NCI-H2029 treated with DMSO at 0.1 percent for 48 hours (cell line): ENCODE measurements around the gene POMGNT1.

Source experiments
- DNase-seq: peaks from one replicate; lab custom pipeline; 2025; lab: John Stamatoyannopoulos, UW

Gene POMGNT1

DNA sequence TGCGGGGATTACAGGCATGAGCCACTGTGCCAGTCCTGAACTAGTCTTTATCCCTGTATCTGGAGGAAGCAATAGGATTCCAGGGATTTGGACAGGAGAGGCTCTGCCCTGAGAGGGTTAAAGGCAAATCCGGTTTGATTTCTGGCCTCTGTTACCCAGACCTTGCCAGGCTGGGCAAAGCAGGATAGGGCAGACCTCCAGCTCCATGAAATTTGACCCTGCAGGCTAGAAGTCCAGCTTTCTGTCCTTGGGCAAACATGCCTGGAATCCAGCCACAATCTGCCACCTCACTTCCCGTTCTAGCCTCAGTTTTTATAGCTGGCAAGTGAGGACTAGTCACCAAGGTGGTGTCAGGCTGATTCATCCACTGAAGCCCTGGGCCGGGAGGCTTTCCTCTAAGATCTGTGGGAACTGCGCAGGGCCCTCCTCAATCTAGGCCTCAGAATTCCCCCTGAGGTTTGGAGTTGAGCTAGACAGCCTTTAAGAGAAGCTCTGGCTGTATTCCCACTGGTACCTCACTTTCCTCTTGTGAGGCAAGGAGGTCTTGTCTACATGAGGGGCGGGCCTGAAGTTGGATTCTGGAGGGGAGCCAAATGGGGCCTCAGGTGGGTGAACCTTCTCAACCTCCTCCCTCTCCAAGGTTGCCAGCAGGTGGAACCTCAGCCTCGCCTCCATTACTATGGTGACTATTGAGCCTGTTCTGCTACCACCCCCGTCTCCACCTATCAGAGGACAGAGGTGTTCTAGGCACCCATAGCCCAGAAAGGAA lies 15.0 kb downstream of the POMGNT1 start:
- peak; percentile 99 for DNase-seq

DNA sequence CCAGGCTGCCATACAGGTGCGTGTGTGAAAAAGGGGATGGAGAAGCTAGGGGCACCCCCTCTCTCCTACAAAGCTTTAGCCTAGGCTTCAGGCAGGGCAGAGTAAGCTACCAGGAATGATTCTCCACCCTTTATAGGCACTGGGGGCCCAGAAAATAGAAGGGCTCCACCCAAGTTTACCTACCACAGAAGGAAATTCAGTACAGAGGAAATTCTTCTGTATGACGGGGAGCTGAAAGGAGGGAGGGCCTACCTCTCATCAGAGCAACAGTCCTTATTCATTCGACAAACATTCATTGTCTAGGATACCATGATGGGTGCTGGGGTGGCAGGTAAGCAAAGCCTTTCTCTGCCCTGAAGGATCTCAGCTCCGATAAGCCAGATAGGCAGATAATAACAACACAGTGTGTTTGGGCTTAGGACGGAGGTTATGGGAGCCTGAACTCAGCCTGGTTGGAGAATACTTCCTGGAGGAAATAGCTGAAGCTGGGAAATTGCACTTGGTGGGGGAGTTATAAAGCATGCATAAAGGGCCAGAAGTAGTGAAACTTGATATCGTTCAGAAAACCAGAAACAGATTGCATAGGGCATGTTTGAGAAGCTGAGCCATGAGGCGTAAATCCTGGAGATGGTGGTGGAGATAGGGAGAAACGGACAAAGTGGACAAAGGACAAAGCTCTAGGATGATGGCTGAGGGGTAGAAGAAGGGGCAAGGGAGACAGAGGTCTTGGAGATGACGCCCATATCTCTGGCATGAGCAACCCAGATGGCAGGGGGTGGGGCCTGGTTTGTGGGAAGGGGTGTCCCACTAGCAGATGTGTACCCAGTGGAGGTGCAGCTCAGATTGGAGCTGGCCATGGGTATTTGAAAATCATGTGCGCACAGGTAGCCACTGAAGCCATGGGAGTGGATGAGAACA lies 16.6 kb downstream of the POMGNT1 start:
- DNase-seq = peak; percentile 73

GRCh38 chr1:46180082-46180616 lies 18.1 kb downstream of the POMGNT1 start:
- DNase-seq = peak; percentile 91

DNA sequence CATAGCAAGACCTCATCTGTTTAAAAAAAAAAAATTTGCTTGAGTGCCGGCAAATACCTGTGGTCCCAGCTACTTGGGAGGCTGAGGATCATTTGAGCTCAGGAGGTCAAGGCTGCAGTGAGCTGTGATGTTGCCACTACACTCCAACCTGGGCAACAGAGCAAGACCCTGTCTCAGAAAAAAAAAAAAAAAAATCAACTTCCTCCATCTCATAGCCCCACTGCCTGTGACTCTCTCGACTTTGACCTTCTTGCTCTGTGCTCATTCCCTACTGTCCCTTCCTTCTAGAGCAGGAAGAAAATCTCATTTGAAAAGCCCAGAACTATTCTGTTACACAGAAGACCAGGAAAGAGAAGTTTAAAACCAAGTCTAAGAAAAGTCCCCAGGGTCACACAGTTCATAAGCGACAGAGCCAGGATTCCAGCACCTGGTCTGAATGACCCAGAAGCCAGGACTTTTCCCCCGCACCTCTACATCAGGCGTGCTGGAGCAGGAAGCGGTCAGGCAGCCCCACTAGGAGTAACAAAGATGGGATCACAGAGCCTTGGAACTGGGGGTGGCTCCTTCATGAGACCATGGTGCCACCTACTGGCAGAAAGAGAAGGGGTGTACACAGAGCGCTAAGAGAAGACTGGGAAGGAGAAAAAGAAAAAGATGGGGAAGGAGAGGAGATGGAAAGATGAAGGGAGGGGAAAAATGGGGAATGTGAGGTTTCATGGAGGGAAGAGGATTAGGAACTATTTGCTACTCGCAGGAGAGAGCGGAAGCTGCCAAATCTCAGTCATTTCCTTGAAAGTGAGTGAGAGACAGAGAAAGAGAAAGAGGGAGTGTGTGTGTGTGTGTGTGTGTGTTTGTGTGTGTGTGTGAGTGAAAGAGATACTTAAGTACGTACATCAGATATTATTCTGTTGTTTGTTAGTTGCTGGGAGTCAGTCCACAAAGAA lies 18.8 kb downstream of the POMGNT1 start:
- DNase-seq = peak; percentile 99

DNA sequence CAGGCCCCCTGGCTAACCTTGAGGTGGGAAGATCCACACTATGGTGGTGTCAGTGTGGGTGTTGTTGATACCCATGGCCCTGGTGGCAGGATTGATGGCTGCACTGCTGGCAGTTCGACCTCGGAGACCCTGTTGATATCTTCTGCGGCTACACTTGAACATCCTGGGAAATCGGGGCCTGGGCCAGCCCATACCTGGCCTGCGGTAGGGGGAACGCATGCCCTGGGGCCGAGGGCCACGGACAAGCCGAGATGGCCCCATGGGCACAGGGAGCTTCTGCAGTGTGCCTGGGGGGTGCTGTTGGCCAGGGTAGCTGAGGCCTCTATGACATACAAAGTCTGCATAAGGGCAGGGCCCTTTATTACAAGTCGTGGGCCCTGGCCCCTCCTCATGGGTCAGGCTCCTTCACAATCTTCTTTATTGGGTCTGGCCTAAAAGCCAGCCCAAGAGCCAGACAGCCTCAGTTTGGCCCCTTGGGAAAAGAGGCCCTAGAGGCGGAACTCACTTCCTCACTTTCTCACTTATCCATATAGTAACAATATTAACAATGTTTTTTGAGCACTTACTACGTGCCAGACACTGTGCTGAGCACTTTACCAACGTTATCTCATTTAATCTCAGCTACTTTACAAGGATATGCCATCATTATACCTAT lies 21.9 kb downstream of the POMGNT1 start, which contains the start of gene P3R3URF:
Gene P3R3URF (minus strand): TSS at position 278 of the 655 bp plus-strand sequence. CDS start 17 bp downstream, at position 261.
- DNase-seq = no peak

- no peak for DNase-seq
Measured at GRCh38 chr1:46175243-46175642, 23.0 kb downstream of the POMGNT1 start.

DNA sequence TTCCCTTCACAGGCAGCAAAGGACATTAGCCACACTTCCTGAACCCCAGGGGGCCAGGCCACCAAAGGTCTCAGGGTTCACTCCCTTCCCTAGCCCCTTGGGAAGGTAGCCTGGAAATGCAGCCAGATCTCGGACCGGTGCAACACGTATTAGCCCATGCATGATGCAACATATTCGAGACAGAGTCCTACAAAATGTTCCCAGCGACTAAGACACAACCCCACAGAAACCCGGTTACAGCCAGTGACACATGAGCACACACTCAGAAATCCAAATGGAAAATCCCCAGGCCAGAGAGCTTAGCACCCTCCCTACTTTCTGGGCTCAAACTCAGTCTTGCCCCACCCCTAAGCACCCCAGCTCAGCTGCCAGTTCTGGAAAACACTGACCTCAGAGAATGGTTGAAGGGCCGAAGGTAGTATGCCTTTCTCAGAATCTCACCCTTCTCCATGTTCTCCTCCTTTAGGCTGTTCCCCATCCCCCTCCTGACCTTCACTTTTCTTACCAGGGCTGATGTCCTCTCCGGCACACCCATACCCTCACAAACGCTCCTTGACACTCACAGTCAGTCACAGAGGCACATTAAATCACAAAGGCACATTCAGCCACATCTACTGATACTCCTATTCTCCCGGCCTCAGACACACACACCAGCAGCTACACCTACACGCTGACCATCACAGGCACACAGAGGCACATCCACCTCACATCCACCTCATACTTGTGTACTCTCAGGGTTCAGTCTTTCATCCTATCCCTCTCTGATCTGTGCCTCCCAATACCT lies 23.6 kb downstream of the POMGNT1 start, which contains the start of gene TSPAN1:
Gene TSPAN1 (plus strand): TSS at position 640 of the 784 bp plus-strand sequence. CDS start 6,021 bp downstream, outside the sequence.
- no peak for DNase-seq

DNA sequence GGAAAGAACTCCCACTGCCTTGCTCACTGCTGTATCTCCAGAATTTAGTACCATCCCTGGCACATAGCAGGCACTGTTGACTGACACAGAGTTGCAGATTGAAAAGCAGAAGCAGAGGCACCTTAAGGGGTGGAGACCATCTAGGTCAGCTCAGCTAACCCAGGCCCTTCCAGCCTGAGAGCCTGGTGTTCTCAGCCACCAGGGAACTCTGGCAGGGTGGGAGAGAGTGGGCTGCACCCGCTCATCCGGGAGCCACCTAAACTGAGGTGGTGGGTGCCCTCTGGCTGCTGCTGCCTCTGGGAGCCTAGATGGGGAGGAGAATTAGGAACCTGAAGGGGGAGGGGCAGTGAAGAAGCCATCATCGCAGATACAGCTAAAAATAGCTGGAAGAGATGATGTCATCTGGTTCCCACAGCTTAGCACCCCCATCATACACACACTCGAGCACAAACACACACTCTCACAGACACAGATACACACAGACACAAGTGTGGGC lies 24.8 kb downstream of the POMGNT1 start:
- no peak for DNase-seq

- DNase-seq = no peak
Measured at GRCh38 chr1:46172321-46172720, 25.9 kb downstream of the POMGNT1 start.

DNA sequence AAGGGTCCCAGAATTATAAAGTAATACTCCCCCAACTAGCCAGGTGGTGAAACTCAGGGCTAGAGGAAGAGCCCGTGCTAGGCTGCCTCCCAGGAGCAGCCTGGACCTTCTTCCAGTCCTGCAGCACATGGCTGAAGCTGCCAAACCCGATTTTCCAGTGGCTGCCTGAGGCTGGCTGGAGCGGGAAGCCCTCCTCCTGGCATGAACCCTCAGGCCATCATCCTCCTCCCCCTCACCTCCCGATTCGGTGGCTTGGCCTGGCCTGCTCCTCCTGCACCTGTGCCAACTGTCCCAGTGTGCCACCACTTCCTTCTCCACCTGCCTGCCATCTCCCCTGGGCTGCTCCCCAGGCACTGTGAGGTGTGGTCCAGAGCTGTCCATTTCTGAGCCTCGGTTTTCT lies 26.4 kb downstream of the POMGNT1 start:
- DNase-seq = peak; percentile 94

DNA sequence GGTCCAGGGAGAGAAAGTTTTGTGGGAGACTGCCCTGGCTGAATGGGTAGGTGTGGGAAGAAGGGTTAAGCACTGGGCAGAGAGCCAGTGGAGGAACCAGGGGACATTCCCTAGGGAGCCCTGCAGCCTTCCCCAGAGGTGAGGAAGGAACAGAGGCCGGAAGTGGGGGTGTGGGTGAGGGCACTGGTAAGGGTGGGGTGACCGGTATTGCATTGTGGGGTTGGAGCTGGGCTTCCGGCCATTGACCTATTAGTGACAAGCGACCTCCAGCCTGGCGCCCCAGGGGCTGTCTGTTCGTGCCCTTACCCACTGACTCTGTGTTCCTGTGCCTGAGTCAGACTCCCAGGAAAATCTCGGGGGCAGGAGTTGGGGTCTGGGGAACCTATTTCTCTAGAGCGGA lies 26.9 kb downstream of the POMGNT1 start:
- no peak for DNase-seq

DNA sequence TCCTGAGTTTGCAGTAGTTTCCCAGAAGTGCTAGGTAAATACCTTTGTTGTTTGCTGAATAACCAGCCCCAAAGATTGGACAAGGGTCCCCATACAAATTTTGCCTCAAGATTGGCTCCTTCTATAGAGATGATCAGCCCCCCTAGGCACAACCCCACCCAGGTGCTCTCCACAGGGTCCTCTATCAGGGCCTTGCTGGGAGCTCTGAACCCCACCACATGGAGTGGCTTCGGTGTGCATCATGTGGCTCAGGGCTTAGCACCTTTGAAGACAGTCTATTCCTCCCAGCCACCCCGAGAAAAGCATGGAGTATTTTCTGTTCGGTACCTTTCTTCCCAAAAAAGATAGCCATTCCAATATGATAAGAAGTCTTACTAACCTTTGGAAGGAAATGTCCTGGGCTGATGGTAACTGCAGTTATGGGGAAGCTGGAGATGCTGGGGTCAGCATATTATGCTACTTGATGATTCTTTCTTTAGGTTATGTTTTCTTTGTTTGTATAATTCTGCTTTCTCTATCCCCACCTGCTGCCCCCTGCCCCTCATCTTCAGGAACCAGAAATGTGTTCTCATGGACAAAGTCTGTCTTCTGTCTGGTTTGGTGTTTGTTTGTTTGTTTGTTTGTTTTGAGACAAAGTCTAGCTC lies 28.3 kb downstream of the POMGNT1 start:
- DNase-seq = no peak

- no peak for DNase-seq
Measured at GRCh38 chr1:46168477-46168876, 29.8 kb downstream of the POMGNT1 start.

GRCh38 chr1:46166521-46167462 lies 31.4 kb downstream of the POMGNT1 start:
- peak; percentile 65 for DNase-seq

DNA sequence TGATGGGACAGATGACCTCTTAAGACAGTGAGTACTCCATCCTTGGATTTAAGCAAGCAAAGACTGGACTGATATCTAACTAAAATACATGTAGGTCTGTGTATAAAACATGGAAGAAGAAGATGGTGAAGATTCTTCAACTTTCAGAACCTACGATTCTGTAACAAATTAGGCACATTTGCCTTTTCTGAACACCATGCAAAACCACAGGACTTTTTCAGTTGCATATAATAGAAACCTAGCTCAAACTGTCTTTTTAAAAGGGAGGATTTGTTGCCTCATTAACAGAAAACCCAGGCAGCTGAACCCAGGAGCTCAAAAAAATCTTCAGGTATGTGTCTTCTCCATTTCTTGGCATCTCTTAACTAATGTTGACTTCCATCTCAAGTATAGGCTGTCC lies 38.0 kb downstream of the POMGNT1 start:
- no peak for DNase-seq

- DNase-seq = no peak
Measured at GRCh38 chr1:46159516-46159915, 38.7 kb downstream of the POMGNT1 start.

GRCh38 chr1:46158312-46159281 lies 39.6 kb downstream of the POMGNT1 start:
- DNase-seq = no peak
